K562 (cell line): Measurements from ENCODE around the gene CSE1L. TPM values are rescaled to one million over a fixed set of nuclear protein-coding genes. Genes with fewer than 3 reads are reported as not detected.

Source experiments
- BRD4 ChIP-seq: fragments of 200-600 bp; sonication (generic); IDR thresholded peaks from 2 replicates; pipeline ENCODE4 v1.6.1; 2017; ENCODE audit warnings: inconsistent platforms
- BRD9 ChIP-seq: fragments of 450-650 bp; IDR thresholded peaks from 2 replicates; pipeline ENCODE4 v1.6.1; 2018; ENCODE audit warnings: low read depth; ENCODE audit not compliant: partially characterized antibody
- CBFB ChIP-seq: sonication (generic); formaldehyde crosslinking; IDR thresholded peaks from 2 replicates; pipeline ENCODE4 v1.4.0; 2020; ENCODE audit warnings: mild to moderate bottlenecking, missing genetic modification reagents
- CCAR2 ChIP-seq: fragments of 200-400 bp; formaldehyde crosslinking; IDR thresholded peaks from 2 replicates; pipeline ENCODE4 v1.6.1; 2017; ENCODE audit warnings: mild to moderate bottlenecking, low read depth, low read length
- CREBBP ChIP-seq: IDR thresholded peaks from one replicate; pipeline ENCODE4 v1.6.1; 2012; ENCODE audit warnings: low read depth, mild to moderate bottlenecking, control low read depth, inconsistent platforms, low read length
- CUX1 ChIP-seq: fragments of 200-800 bp; sonication (Bioruptor generic); IDR thresholded peaks from 2 replicates; pipeline ENCODE4 v1.6.1; 2016; ENCODE audit warnings: missing genetic modification characterization, missing compliant biosample characterization
- DMBX1 ChIP-seq: fragments of 250-450 bp; sonication (Bioruptor Pico); IDR thresholded peaks from 2 replicates; pipeline ENCODE4 v1.8.0; 2022; ENCODE audit warnings: inconsistent platforms, mild to moderate bottlenecking, moderate library complexity, borderline replicate concordance
- GMEB1 ChIP-seq: fragments of 250-450 bp; sonication (Bioruptor Pico); IDR thresholded peaks from 2 replicates; pipeline ENCODE4 v1.4.0; 2020; ENCODE audit warnings: mild to moderate bottlenecking
- KAT2B ChIP-seq: IDR thresholded peaks from one replicate; pipeline ENCODE4 v1.6.1; 2012; ENCODE audit warnings: low read depth, mild to moderate bottlenecking, control low read depth, inconsistent platforms, low read length, moderate library complexity
- MAFK ChIP-seq: IDR thresholded peaks from 2 replicates; pipeline ENCODE4 v1.6.1; 2011; ENCODE audit warnings: low read length, improper control_type of control experiment
- MED1 ChIP-seq: sonication (generic); formaldehyde crosslinking; IDR thresholded peaks from 2 replicates; pipeline ENCODE4 v1.8.1; 2023; ENCODE audit warnings: missing genetic modification reagents, borderline replicate concordance
- PHF21A ChIP-seq: fragments of 450-650 bp; IDR thresholded peaks from 2 replicates; pipeline ENCODE4 v1.6.1; 2017; ENCODE audit warnings: low read depth, borderline replicate concordance
- POLR3G ChIP-seq: IDR thresholded peaks from 2 replicates; pipeline ENCODE4 v1.6.1; 2011; ENCODE audit not compliant: insufficient read length, insufficient replicate concordance; ENCODE audit errors: extremely low read depth
- RB1 ChIP-seq: fragments of 450-650 bp; IDR thresholded peaks from 2 replicates; pipeline ENCODE4 v1.6.1; 2017; ENCODE audit warnings: low read depth, mild to moderate bottlenecking
- SPI1 ChIP-seq: IDR thresholded peaks from 2 replicates; pipeline ENCODE4 v1.6.1; 2011; ENCODE audit warnings: low read depth, low read length, control low read depth, borderline replicate concordance
- ZNF165 ChIP-seq: fragments of 250-450 bp; sonication (Bioruptor Pico); IDR thresholded peaks from 2 replicates; pipeline ENCODE4 v1.4.0; 2020; ENCODE audit warnings: borderline replicate concordance
- ZNF263 ChIP-seq: sonication (generic); formaldehyde crosslinking; IDR thresholded peaks from 2 replicates; pipeline ENCODE4 v1.8.0; 2022; ENCODE audit warnings: mild to moderate bottlenecking, missing genetic modification reagents, borderline replicate concordance
- ZNF75A ChIP-seq: fragments of 450-650 bp; formaldehyde crosslinking; IDR thresholded peaks from 2 replicates; pipeline ENCODE4 v1.4.0; 2020; ENCODE audit warnings: mild to moderate bottlenecking
- polyA plus RNA-seq, 8 experiments: library from polyadenylated mRNA; depleted of rRNA in 4 of 8; stranded (reverse) in 5 of 8; unstranded in 3 of 8; fragments of >200 nt; fragmentation: Nextera tagmentation in 2 of 8; fragmentation: Illumina TruSeq in 1 of 8; extraction: Ambion mirVana in 2 of 8; extraction: Trizol in 1 of 8; gene quantifications; 2 replicates each; pipeline versions ENCODE4 v1.2.1 to v1.2.3, GENCODE V29; 2011 to 2014; ENCODE audit warnings: inconsistent platforms in 1 of 8, missing spikeins in 1 of 8
- total RNA-seq, 7 experiments: library from RNA; depleted of rRNA in 6 of 7; stranded (reverse); fragments of >200 nt in 6 of 7; fragmentation: Illumina TruSeq in 2 of 7; extraction: Trizol in 2 of 7; gene quantifications; 2 replicates each; pipeline versions ENCODE4 v1.2.1 to v1.2.3, GENCODE V29; 2011 to 2021; ENCODE audit warnings: low replicate concordance in 1 of 7
- TF ChIP-seq, protein P1 (sequence below), 3 experiments: IDR thresholded peaks in 2 of 3; conservative IDR thresholded peaks in 1 of 3; 2 replicates each; pipeline ENCODE4 v1.5.1; 2011 to 2012; ENCODE audit warnings: low read length in 3 of 3, mild to moderate bottlenecking in 3 of 3, control low read depth in 2 of 3, improper control_type of control experiment in 1 of 3, inconsistent platforms in 1 of 3, low read depth in 1 of 3, mixed read lengths in 1 of 3, moderate library complexity in 1 of 3; ENCODE audit not compliant: insufficient read depth in 2 of 3
- TF ChIP-seq, protein P2 (sequence below), 3 experiments: fragments of 200-800 bp in 1 of 3; sonication (Bioruptor generic) in 1 of 3; sonication (generic) in 1 of 3; formaldehyde crosslinking in 1 of 3; IDR thresholded peaks; 2 replicates each; pipeline versions ENCODE4 v1.6.1 to v1.8.0; 2016 to 2022; ENCODE audit warnings: mild to moderate bottlenecking in 2 of 3, missing compliant biosample characterization in 2 of 3, missing genetic modification characterization in 2 of 3, missing genetic modification reagents in 1 of 3

The CSE1L gene
- total and polyA plus RNA-seq, 9 of the 15 experiments (the other 6 are each of a cell fraction or from before 2014, with no cell fraction given): 138 to 280 (median 209) TPM

- TF ChIP-seq KAT2B: no peak
- TF ChIP-seq ZNF75A (CRISPR knock-in tag): no peak
- TF ChIP-seq MAFK: peak; percentile 53
- TF ChIP-seq SPI1: no peak
- peak; percentile 95 for TF ChIP-seq CBFB (CRISPR knock-in tag)
- no peak for TF ChIP-seq BRD9
- no peak for TF ChIP-seq POLR3G
- no peak for TF ChIP-seq CCAR2
- no peak for TF ChIP-seq DMBX1 (CRISPR knock-in tag)
- TF ChIP-seq, protein P1, sequence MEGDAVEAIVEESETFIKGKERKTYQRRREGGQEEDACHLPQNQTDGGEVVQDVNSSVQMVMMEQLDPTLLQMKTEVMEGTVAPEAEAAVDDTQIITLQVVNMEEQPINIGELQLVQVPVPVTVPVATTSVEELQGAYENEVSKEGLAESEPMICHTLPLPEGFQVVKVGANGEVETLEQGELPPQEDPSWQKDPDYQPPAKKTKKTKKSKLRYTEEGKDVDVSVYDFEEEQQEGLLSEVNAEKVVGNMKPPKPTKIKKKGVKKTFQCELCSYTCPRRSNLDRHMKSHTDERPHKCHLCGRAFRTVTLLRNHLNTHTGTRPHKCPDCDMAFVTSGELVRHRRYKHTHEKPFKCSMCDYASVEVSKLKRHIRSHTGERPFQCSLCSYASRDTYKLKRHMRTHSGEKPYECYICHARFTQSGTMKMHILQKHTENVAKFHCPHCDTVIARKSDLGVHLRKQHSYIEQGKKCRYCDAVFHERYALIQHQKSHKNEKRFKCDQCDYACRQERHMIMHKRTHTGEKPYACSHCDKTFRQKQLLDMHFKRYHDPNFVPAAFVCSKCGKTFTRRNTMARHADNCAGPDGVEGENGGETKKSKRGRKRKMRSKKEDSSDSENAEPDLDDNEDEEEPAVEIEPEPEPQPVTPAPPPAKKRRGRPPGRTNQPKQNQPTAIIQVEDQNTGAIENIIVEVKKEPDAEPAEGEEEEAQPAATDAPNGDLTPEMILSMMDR (IDR thresholded peaks at IDR 0.05 in 2 of 3, conservative IDR thresholded peaks at IDR 0.05 in 1 of 3; ENCODE audit: insufficient read depth in 2 of 3, low read depth in 1 of 3, low read length in 3 of 3): no peak
- TF ChIP-seq, protein P2, sequence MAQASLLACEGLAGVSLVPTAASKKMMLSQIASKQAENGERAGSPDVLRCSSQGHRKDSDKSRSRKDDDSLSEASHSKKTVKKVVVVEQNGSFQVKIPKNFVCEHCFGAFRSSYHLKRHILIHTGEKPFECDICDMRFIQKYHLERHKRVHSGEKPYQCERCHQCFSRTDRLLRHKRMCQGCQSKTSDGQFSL (CRISPR knock-in tag; IDR thresholded peaks at IDR 0.05): no peak
- TF ChIP-seq, protein P2 (tag; IDR thresholded peaks at IDR 0.05): no peak
- no peak for TF ChIP-seq ZNF165
- TF ChIP-seq ZNF263: no peak
- no peak for TF ChIP-seq CREBBP
- TF ChIP-seq PHF21A: no peak
- TF ChIP-seq BRD4: no peak
- no peak for TF ChIP-seq GMEB1 (CRISPR knock-in tag)
- no peak for TF ChIP-seq RB1
- TF ChIP-seq CUX1 (CRISPR knock-in tag): 0 out of 2 replicates have a peak, but pooled peaks have one; percentile 36
- no peak for TF ChIP-seq MED1 (CRISPR knock-in tag)
These were observed 8.1 kb upstream of the CSE1L start (continued) for GRCh38 chr20:49037962-49038387.
